CD4-positive, alpha-beta T cell treated with Interleukin-1 beta for 1 hour (primary cell): ENCODE measurements around the gene CACNG7.

Source experiments
- DNase-seq, 2 donors: peaks; one replicate each; pipeline ENCODE4 v3.0.0-alpha.2; 2020 to 2022

Gene CACNG7

DNA sequence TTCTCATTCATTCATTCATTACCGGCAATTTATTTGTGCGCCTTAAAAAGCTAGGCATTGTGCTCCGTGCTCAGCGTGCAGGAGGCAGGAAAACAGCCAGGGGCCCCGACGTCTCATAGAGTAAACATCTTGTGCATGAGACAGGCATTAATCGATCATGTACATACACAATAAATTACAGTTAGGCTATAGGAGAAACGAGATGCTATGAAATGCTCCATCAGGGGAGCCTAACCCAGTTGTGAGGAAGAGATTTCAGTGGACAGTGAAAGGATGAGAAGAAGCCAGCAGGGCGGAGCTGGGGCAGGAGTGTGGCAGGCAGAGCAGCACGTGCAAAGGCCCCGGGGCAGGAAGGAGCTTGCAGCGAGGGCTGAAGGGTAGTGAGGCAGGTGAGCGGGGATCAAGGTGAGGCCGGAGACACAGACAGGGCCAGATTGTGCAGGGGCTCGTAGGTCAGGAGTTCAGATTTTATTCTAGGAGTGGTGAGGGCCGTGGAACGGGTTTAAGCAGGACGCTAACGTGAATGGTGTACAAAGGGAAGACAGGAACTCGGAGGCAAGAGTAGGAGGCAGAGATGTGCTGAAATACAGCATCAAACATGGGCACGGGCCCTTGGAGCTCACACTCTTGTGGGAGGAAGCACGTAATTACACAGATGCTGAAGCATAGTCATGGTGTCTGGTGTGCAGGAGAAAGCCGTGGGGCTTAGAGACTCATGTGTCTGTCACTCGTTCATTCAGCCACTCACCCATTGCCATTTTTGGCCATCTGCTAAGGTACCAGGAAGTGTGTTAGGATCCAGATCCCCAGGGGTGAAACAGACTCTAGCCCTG is 74.6 kb downstream of the CACNG7 start:
- DNase-seq: no peak

DNA sequence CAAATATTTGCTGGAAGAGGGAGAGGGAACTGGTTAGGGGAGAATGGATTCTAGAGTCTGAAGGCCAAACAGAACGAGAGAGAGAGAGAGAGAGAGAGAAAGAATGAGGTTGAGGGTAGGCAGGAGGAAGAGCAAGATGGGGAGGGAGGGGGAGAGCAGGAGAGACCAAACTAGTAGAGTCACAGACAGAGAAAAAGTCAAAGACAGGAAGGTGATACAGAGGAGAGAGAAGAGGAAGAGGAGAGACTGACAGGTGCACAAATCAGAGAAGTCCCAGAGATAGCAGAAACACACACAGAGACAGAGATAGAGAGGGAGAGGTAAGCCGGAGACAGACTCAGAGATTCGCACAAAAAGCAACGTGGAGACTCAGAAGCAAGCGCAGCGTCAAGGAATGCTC is 76.8 kb downstream of the CACNG7 start:
- no peak for DNase-seq

DNA sequence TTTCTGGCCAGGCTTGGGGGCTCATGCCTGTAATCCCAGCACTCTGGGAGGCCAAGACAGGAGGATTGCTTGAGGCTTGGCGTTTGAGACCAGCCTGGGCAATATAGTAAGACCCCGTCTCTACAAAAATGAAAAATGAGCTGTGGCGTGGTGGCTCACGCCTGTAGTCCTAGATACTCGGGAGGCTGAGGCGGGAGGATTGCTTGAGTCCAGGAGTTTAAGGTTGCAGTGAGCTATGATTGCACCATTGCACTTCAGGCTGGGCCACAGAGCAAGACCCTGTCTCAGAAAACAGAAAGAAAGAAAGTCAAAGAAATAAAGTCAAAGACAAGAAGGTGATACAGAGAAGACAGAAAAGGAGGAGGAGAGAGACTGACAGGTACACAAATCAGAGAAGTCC is 79.9 kb downstream of the CACNG7 start:
- DNase-seq: no peak

DNA sequence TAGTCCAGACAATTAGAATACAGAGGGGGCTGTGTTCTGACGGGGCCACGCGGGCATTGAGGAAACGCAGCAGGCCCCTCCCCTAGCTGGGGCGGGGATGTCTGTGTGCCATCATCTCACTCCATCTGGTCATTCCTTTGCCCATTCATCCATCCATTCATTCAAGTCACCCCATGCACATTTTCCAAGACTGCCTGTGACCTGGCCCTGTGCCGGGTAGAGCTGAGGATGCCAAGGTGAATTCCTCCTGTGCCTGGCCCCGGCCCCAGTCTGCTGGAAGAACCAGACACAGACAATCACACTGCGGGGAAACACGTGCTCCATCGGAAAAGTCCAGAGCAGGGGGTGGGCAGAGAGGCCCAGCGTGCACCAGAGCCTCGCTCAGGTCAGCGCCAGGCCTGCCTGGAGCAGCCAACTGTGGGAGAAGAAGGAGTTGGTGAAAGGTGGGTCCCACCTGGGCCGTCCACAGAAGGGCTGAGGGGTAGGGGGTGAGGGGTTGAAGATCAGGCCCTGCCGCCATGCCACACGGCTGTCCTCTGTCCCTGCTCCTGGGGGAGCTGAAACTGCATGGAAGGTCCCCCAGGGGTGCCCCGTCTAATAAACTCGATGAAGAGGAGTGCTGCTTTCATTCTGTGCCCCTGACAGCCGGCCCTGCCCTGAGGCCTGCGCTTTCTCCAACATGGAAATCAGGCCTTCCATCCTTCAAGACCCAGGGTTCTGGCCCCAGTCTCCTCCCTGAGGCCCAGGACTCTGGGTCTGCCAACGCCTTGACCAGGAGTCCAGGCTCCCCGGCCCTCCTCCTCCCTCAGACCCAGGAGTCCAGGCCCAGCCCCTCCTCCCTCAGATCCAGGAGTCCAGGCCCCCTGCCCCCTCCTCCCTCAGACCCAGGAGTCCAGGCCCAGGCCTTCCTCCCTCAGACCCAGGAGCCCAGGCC is 80.8 kb downstream of the CACNG7 start:
- DNase-seq: no peak

DNA sequence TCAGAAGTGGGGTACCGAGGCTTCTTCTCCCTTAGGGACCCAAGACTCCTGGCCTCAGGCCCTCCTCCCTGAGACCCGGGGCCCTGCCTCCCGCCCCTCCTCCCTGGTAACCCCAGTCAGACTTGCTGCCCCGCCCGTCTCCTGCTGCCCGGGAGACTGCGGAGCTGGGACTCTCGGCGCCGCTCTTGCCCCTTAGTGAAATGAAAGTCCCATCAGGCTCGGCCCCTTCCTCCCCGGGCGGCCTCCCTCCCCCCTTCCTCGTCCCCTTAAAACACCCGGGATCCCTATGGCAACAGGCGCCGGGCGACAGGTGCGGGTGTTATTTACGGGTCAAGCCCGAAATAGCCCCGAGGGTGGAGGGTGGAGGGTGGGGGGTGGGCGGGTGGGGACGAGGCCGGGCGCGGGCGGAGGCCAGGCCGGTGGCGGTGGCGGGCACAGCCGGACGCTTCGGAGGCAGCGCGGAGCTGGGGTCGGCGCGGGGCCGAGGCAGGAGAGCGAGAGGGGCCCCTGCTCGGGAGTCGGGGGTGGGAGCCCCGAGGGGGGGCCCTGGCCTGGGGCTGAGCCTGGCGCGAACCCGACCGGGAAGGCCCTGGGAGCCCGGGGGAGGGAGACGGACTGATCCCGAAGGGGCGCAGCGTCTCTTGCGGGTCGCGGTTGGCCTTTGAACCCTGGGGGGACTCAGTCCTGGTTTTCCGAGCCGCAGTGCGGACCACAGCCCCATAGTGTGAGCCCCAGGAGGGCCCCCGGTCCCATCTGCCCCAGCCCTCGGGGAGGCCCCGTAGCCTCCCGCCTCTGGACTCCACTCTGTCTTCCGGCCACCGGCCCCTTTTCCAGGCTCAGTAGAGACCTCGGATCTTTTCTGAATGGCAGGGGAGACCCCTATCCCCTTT is 82.4 kb downstream of the CACNG7 start, which contains the start of gene CACNG6:
TSS of gene CACNG6 (plus strand) at position 414 of the 890 bp plus-strand sequence. CDS start 1,241 bp downstream, outside the sequence.
- peak in 1 of 2 donors; percentile 39 for DNase-seq

DNA sequence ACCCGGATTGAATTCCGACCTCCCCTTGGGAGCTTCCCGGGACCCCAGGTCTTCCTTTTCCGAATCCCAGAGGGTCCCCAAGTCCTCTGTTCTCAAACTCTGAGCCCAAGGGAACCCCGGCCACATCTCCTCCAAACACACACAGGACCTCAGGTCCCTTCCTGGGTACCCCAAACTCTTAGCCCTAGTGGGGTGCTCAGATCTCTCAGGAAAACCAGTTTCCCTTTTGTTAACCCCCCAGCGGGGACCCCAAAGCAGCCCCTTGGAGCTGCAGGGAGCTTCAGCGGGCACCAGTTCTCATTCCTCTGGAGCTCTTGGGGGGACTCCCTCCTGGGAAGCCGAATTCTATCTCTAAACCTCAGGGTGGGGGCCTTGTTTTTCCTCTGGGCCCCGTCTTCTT is 83.1 kb downstream of the CACNG7 start:
- DNase-seq: no peak

DNA sequence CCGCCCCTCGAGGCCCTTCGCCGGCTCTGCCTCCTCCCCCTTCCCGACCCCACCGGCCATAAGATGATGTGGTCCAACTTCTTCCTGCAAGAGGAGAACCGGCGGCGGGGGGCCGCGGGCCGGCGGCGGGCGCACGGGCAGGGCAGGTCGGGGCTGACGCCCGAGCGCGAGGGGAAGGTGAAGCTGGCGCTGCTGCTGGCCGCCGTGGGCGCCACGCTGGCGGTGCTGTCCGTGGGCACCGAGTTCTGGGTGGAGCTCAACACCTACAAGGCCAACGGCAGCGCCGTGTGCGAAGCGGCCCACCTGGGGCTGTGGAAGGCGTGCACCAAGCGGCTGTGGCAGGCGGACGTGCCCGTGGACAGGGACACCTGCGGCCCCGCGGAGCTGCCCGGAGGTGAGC is 83.7 kb downstream of the CACNG7 start:
- DNase-seq: no peak

DNA sequence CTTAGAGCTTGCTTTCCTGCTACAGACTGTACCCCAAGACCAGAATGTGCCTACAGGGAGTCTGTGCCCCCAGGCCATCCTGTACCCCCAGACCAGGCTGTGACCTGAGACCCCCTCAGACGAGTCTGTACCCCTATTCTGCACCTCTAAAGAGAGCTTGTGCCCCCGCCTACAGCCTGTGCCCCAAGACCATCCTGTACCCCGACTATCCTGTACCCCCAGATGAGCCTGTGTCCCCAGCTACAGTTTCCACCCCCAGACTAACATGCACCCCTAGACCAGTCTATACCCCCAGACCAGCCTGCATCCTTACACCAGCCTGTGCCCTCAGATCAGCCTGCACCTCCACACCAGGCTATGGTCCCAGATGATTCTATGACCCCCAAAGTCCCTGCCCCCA is 84.4 kb downstream of the CACNG7 start:
- DNase-seq: no peak
